HFFc6 (cell line): ENCODE data around the gene HMGN1. TPM values are rescaled to one million over a fixed set of nuclear protein-coding genes. Genes with fewer than 3 reads are reported as not detected.
"Not testable (repeated sequence)": the region's sequence is repeated elsewhere in the genome, so short reads cannot be mapped to it uniquely, and the experiment has no call there.

ENCODE experiments used
- DNase-seq: peaks from one replicate; pipeline ENCODE4 v3.0.0-alpha.2; 2018
- H3K27ac Mint-ChIP-seq: 2 replicates; pipeline ENCODE4 v1.8.0; 2020; ENCODE audit warnings: mild to moderate bottlenecking, mixed read lengths
- H3K27me3 Mint-ChIP-seq: 2 replicates; pipeline ENCODE4 v1.8.0; 2021; ENCODE audit warnings: mild to moderate bottlenecking, moderate library complexity, mixed read lengths; ENCODE audit not compliant: insufficient read depth
- H3K36me3 Mint-ChIP-seq: 2 replicates; pipeline ENCODE4 v1.8.0; 2021; ENCODE audit warnings: low read depth, mixed read lengths
- H3K4me1 Mint-ChIP-seq: 2 replicates; pipeline ENCODE4 v1.8.0; 2020; ENCODE audit warnings: low read depth, mixed read lengths
- H3K4me3 Mint-ChIP-seq: 2 replicates; pipeline ENCODE4 v1.8.0; 2020; ENCODE audit warnings: mild to moderate bottlenecking, moderate library complexity, mixed read lengths
- H3K9me3 Mint-ChIP-seq: 2 replicates; pipeline ENCODE4 v1.8.0; 2020; ENCODE audit warnings: mild to moderate bottlenecking, mixed read lengths
- total RNA-seq, 6 experiments: library from RNA; stranded (reverse); fragmentation: NEBNext Ultra II Directional; extraction: Animal tissue kit (Norgen Biotek cat#: 25700); gene quantifications; 2 replicates in 1 of 6; 3 replicates in 5 of 6; pipeline ENCODE4 v1.2.3, GENCODE V29; 2021
- TF ChIP-seq, protein P1 (sequence below): fragments of 200-600 bp; sonication (generic); IDR thresholded peaks from 2 replicates; pipeline ENCODE4 v1.5.0; 2021; ENCODE audit warnings: antibody characterized with exemption, mild to moderate bottlenecking

The HMGN1 gene
- total RNA-seq, 6 experiments from 2014 or later, result 177 to 229 (median 202) TPM

DNA sequence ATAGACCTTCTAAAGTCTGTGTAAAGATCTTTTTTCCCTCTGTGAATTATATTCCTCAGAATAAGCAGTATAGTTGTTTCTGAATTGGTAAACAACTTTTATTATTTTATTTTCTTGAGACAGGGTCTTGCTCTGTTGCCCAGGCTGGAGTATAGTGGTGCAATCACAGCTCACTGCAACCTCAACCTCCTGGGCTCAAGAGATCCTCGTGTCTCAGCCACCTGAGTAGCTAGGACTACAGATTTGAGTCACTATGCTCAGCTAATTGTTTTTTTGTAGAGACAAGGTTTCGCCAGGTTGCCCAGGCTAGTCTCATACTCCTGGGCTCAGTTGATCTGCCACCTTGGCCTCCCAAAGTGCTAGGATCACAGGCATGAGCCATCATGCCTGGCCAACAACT, 26.6 kb upstream of the HMGN1 start:
- Mint-ChIP-seq H3K27me3 (peaks cover 4% of the 10 kb centered on the region), H3K36me3 (no peaks in the 10 kb centered on the region), H3K27ac (no peak overlapping the region), H3K9me3 (no peaks in the 10 kb centered on the region), H3K4me1 (peaks cover 11% of the 10 kb centered on the region), H3K4me3 (no peak overlapping the region)
- DNase-seq, result no peak
- TF ChIP-seq, protein P1, sequence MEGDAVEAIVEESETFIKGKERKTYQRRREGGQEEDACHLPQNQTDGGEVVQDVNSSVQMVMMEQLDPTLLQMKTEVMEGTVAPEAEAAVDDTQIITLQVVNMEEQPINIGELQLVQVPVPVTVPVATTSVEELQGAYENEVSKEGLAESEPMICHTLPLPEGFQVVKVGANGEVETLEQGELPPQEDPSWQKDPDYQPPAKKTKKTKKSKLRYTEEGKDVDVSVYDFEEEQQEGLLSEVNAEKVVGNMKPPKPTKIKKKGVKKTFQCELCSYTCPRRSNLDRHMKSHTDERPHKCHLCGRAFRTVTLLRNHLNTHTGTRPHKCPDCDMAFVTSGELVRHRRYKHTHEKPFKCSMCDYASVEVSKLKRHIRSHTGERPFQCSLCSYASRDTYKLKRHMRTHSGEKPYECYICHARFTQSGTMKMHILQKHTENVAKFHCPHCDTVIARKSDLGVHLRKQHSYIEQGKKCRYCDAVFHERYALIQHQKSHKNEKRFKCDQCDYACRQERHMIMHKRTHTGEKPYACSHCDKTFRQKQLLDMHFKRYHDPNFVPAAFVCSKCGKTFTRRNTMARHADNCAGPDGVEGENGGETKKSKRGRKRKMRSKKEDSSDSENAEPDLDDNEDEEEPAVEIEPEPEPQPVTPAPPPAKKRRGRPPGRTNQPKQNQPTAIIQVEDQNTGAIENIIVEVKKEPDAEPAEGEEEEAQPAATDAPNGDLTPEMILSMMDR, result no peak

GRCh38 chr21:39374046-39374445, 25.2 kb upstream of the HMGN1 start:
- H3K27ac Mint-ChIP-seq, result no peak overlapping the region; the same call in 1 of the 2 replicates
- no peak for DNase-seq
- H3K9me3 Mint-ChIP-seq, result no peaks in the 10 kb centered on the region

DNA sequence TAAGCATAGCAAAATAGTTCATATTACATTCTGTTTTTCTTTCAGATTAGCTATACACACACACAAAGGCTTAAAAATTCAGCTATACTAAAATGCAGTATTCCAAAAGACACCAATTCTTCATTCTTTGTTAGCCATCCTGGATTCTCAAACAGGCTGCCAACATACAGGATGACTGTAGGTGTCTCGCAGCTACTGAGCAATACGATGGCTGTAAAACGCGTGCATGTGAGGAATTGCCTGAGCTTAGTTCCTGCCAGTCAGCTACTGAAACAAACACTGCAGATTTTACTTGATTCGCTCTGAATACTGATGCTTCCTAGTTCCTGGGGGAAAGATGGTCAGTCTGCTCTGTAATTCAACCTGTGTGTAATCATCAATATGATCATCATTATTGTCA, 24.7 kb upstream of the HMGN1 start:
- TF ChIP-seq, protein P1, result peak; percentile 62
- peak; percentile 63 for DNase-seq
- Mint-ChIP-seq H3K4me1 (peaks cover 19% of the 10 kb centered on the region), H3K27me3 (peaks cover 5% of the 10 kb centered on the region), H3K36me3 (no peaks in the 10 kb centered on the region), H3K4me3 (peak overlapping the region; percentile 21), H3K27ac (no peak overlapping the region), H3K9me3 (no peaks in the 10 kb centered on the region)

More at GRCh38 chr21:39374046-39374445, 25.2 kb upstream of the HMGN1 start:
- H3K27me3 Mint-ChIP-seq, result peaks cover 5% of the 10 kb centered on the region
- peak overlapping the region; percentile 21 for H3K4me3 Mint-ChIP-seq
- TF ChIP-seq, protein P1, result no peak
- no peaks in the 10 kb centered on the region for H3K36me3 Mint-ChIP-seq
- peaks cover 19% of the 10 kb centered on the region for H3K4me1 Mint-ChIP-seq

- H3K27ac Mint-ChIP-seq, DNase-seq, H3K27me3 Mint-ChIP-seq, H3K4me3 Mint-ChIP-seq, H3K36me3 Mint-ChIP-seq, H3K9me3 Mint-ChIP-seq: not testable (repeated sequence)
- peaks cover 24% of the 10 kb centered on the region for H3K4me1 Mint-ChIP-seq
These were observed 21.0 kb upstream of the HMGN1 start for GRCh38 chr21:39369896-39370288.

DNA sequence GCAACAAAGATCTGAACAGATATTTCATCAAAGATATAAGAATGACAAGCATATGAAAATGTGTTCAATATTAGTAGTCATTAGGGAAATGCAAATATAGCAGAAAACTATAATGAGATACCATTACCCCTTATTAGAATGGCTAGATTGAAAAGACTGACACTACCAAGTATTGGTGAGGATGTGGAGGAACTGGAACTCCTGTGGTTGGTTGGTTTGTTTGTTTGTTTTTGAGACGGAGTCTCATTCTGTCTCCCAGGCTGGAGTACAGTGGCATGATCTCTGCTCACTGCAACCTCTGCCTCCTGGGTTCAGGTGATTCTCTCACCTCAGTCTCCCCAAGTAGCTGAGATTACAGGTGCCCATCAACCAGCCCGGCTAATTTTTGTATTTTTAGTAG, 18.9 kb upstream of the HMGN1 start:
- Mint-ChIP-seq H3K27me3 (peaks cover 5% of the 10 kb centered on the region; the same call in 1 of the 2 replicates), H3K4me3 (no peak overlapping the region), H3K4me1 (peaks cover 29% of the 10 kb centered on the region), H3K27ac (no peak overlapping the region), H3K9me3 (no peaks in the 10 kb centered on the region), H3K36me3 (no peaks in the 10 kb centered on the region)
- TF ChIP-seq, protein P1, result no peak
- DNase-seq, result no peak

- Mint-ChIP-seq H3K27ac (no peak overlapping the region), H3K4me3 (no peak overlapping the region), H3K27me3 (peaks cover 9% of the 10 kb centered on the region), H3K36me3 (no peaks in the 10 kb centered on the region), H3K4me1 (peaks cover 29% of the 10 kb centered on the region), H3K9me3 (no peaks in the 10 kb centered on the region)
- no peak for DNase-seq
- TF ChIP-seq, protein P1, result no peak
These were observed 17.7 kb upstream of the HMGN1 start for GRCh38 chr21:39366563-39366962.
